Head of caudate nucleus (tissue), 42 donors: ENCODE results near the gene SEC14L1.
A peak's percentile ranks its signal among the peaks of the same experiment; 100 is the strongest.
"Not testable (repeated sequence)": the region's sequence is repeated elsewhere in the genome, so short reads cannot be mapped to it uniquely, and the experiment has no call there.

ENCODE experiments used
- DNase-seq, 42 donors: peaks; one replicate each; pipeline versions ENCODE4 v3.0.0 to v3.0.0-alpha.2; 2020 to 2021; ENCODE audit warnings: mixed read lengths in 7 of 42
- intact Hi-C: fragments of 100-400 bp; cut with DNase I; formaldehyde crosslinking; loops from one replicate; pipeline ENCODE4 v1.15.0; 2022

The SEC14L1 gene

DNA sequence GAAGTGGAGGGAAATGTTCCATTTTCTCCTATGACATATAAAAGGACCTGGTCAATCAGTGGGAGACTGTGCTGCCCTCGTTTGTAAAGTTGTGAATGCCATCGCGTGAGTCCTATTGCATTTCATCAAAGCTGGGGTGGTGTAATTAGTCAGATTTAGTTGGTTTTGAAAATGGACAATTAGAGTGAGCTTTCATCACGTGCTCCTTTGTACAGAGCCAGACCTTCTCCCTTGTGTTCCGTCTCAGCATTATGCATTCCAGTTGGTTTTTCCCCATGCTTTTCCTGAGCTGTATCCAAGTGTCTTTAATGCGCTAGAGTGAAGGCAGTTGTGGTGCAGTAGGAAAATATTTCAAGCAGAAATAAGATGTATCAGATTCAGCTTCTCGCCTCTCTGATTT is 10.4 kb downstream of the SEC14L1 start:
- DNase-seq, result no peak
- intact Hi-C loops, result no loop called here

DNA sequence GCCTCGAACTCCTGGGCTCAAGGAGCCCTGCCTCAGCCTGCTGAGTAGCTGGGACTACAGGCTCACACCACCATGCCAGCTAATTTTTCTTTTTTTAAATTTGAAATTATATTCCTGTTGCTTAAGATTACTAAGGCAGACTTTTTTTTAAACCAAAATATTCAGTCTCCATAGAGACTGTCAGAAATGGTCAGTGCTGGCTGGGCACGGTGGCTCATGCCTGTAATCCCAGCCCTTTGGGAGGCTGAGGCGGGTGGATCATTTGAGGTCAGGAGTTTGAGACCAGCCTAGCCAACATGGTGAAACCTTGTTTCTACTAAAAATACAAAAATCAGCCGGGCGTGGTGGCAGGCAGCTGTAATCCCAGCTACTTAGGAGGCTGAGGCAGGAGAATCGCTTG is 11.3 kb downstream of the SEC14L1 start:
- intact Hi-C loops, result not testable (repeated sequence)

DNA sequence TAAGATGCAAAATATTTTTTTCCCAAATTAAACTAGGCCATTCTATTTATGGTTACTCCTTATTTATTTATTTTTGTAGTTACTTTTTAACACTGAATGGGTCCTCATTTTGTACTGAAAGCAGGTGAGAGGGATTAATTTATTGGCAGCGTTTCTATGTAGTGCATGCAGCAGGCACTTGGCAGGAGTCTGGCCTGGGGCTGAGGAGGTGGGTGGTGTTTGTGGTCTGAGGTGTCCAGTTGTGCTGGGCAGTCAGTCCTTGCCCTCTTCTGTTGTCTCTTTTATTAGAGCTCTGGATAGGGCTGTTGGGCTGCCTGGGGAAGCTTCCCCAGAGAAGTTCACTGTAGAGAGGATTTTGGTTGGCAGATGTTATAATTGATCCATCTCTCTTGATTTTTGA is 12.7 kb downstream of the SEC14L1 start:
- no peak for DNase-seq
- intact Hi-C loops, result no loop called here

More for the DNA sequence above, 11.3 kb downstream of the SEC14L1 start:
- not testable (repeated sequence) for DNase-seq

GRCh38 chr17:77153999-77154586 is 13.3 kb downstream of the SEC14L1 start:
- no peak for DNase-seq
- intact Hi-C loops, result no loop called here

- intact Hi-C loops, result no loop called here
- no peak for DNase-seq
Measured at GRCh38 chr17:77155125-77155524, 14.4 kb downstream of the SEC14L1 start.

- DNase-seq, intact Hi-C loops: not testable (repeated sequence)
Measured at GRCh38 chr17:77157766-77158165, 17.0 kb downstream of the SEC14L1 start.

DNA sequence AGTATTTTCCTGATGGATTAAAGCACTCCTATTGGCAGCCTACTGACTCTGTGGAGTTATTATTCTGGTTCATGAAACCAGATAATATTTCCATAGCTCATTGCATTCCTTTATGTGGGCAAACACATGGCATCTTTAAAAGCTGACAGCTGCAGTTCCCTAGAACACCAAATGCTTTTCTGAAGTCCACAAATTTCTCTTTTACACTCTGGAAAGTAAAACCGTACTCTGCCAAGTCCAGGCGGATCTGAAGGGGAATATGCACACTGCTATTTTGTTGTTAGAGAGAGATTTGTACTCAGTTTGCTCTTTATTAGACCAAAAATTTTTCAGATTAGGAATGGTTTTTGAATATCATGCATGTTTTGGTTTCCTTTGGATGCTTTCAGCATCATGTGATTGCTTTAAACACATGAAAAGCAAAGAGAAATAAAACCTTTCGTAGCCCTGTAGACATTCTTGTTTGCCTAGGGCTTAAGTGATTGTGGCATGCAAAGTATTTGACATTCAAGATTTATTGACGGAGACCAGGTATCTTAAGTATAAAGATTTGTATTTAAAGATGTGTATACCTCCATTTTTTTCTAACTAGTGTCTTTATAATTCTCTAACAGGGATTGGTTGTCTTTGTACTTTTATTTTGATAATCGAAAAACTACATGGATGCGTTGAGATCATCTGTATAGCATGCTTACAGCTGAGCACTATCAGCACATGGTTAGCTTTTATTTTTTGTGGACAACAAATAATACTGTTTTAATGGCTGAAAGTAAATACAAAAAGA is 19.5 kb downstream of the SEC14L1 start:
- intact Hi-C loops, result no loop called here
- no peak for DNase-seq

DNA sequence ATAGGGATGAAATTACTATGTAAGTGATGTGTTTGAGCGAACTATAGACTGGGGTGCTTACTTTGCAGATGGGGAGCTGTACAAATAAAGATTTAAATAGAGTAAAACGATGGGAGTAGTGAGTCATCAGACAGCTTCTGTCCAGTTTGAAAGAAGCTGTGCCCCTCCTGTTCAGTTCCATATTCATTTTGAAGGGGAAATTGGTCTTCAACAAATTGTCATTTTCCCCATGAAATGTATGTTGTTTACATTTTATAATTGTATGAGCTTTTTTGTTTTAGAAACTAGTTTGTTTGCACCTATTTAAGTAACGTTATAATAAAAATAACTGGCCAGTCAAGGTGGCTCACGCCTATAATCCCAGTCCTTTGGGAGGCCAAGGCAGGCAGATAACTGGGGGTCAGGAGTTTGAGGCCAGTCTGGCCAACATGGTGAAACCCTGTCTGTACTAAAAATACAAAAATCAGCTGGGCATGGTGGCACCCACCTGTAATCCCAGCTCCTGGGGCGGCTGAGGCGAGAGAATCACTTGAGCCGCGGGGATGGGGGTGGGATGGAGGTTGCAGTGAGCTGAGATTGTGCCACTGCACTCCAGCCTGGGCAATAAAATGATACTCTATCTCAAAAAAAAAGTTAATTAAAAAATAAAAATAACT is 20.2 kb downstream of the SEC14L1 start:
- intact Hi-C loops, result no loop called here
- DNase-seq, result no peak

DNA sequence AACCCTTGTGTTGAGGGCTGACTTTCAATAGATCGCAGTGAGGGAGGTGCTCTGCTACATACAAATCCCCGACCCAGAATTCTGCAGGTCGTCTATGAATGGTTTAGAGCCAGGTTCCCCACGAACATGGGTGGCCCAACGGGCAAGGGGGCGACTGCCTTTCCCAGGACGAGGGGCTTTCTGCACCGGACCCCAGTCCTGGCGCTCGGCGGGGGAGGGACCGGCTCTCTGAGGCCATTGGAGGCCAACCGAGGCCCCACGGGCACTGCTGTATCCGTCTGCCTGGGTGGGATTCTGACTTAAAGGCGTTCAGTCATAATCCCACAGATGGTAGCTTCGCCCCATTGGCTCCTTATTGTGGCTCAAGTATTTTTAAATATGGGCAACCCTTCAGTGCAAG is 21.2 kb downstream of the SEC14L1 start:
- intact Hi-C loops, result no loop called here
- no peak for DNase-seq

DNA sequence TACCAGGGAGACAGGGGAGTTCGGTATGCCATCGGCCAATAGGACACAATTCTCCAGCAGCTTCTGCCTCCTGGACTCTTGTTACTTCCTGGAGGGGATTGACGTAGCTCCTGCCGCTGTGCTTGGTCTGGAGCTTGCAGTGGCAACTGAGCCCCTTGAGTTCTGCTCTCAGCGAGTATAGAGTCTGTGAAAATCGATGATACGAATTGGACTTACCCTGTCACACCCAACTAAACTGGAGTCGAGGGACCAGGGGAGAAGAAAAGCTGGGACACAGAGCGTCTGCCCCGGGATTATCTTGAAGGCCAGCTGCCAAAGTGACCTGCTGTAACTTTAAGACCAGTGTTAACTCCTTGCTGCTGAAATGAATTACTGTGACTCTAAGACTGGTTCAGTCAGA is 22.2 kb downstream of the SEC14L1 start:
- no peak for DNase-seq
- intact Hi-C loops, result no loop called here

DNA sequence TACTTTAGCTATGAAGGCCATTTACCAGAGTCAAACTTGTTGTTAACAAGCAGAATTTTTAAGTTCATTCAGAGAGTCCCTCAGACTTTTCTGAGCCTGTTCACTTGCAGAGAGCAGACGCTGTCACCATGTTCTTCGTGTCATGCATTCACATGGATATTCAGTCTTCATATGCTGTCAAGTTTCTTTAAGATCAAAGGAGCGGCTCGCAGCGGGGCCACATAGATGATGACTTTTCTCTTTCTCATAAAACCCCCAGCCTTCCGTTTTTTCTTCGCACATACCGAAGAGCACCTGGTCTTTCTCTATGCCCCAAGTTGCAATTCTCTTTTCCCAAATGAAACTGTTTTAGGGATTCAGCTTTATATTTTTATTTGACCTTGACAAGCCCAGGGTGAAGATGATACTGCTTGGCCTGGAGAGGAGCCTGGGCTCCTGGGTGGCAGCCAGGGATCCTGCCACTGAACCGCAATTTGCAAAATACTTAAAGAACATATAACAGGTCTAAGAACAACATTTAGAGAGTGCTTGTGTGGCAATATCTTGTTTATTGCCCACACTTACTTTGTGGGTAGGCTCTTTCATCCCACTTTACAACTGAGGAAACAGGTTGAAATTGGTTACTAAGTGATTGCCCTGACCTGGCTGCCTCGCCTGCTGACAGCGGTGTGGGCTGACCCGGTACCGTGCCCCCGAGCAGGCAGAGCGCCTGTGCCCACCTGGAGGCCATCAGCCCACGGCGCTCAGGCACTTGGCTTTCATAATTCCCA is 22.9 kb downstream of the SEC14L1 start:
- DNase-seq, result no peak
- intact Hi-C loops, result no loop called here

DNA sequence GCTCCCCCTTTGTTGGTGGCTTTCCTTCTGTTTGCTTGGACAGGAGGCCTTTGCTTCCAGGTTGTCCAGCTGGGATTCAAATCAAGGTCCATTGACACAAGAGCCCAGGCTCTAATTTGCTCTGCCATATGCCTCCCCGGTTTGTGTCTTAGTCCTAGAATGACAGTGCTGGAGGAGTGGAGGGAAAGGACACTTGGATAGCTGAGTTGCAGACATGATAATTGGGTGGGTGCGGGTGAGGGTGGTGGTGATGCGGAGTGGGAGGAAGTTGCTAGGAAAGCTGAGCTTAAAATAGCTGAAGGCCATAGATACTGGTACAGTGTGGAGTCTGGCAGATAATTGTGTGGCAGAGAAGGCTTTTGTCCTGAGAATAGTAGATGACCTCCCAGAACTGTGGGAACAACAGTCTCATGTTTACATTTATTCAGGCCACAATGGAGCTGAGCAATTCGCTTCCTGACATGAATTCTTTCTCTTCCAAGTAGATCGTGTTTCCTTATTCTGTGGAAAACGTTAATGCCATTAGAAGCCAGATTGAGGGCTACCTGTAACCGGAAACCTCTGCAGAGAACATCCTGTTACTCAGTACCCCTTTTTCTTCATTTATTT is 23.8 kb downstream of the SEC14L1 start:
- peak in 3 of 42 donors; percentile 43 to 53 (median 50) for DNase-seq
- intact Hi-C loops, result no loop called here

DNA sequence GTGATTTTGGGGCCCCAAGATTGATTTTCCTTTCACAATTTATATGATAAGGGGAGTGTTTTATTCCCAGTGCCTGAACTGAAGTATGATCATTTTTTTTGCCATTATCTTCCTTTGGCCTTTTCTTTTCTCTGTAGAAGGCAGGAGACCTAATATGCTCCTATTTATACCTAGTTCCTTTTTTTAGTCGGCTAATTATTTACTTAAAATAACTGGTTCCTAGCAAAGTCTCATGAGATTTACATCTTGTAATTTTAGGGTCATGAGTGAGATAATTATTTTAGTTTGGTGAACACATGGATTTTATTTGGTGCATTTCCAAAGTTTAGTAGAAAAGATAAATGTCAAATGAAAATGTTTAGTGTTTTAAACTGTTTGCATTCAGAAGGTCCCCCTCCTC is 24.8 kb downstream of the SEC14L1 start:
- DNase-seq, result no peak
- intact Hi-C loops, result no loop called here

DNA sequence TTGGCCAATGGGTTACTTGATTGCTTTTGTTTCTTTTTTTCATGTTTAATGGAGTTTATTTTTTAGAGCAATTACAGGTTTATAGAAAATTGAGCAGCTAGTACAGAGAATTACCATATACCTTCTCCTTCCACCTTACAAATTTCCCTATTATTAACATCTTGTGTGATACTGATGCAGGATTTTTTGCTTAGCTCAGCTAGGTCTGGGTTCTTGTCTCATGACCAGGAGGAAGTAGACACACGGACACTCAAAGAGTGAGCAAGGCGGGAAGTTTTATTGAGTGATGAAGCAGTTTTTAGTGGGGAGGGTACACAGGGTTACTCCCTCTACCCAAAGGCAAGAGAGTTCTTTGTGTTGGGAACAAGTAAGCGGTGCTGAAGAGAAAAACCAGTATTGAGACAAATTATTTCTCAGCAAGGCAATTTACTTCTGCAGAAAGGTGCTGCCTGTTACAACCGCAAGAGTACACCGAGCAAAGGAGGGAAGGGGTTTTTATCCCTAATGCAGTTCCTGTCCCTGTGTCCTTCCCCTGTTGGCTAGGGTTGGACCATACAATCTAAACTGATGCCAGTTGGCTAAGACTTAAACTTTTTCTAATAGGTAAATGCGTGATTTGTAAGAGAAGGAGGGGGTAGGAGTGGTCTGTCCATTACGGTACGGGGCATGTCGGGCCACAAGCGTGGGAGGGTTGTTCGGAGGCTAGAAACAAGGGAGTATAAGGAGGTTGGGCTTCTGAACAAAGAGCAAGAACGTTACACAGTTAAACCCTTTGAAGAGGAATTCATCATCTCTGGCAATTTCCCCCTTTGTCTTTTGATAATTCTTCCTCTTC is 26.9 kb downstream of the SEC14L1 start:
- intact Hi-C loops, result no loop called here
- no peak for DNase-seq

- intact Hi-C loops, result no loop called here
- DNase-seq, result no peak
Measured at GRCh38 chr17:77173104-77173503, 32.3 kb downstream of the SEC14L1 start.

GRCh38 chr17:77174928-77175661 is 34.3 kb downstream of the SEC14L1 start:
- intact Hi-C loops, result no loop called here
- no peak for DNase-seq

- DNase-seq, result no peak
- intact Hi-C loops, result no loop called here
Measured at GRCh38 chr17:77177002-77177741, 36.4 kb downstream of the SEC14L1 start.
